Cardiac muscle cell (in vitro differentiated cells and primary cell): ENCODE results near the gene FGFR3. TPM values are rescaled to one million over a fixed set of nuclear protein-coding genes. Genes with fewer than 3 reads are reported as not detected.
"Not testable (repeated sequence)": the region's sequence is repeated elsewhere in the genome, so short reads cannot be mapped to it uniquely, and the experiment has no call there.

Experiments
- DNase-seq, 2 donors: peaks; one replicate each; pipeline versions ENCODE4 v3.0.0 to v3.0.0-alpha.2; 2010 to 2017; ENCODE audit warnings: low read depth in 1 of 2, low spot score in 1 of 2
- H3K27ac ChIP-seq: fragments of 200-600 bp; sonication (generic); 2 replicates; pipeline ENCODE4 v1.5.1; 2016
- H3K27me3 ChIP-seq: fragments of 200-600 bp; sonication (generic); 2 replicates; pipeline ENCODE4 v1.6.0; 2016; ENCODE audit warnings: control low read depth
- H3K36me3 ChIP-seq: fragments of 200-600 bp; sonication (generic); 2 replicates; pipeline ENCODE4 v1.5.1; 2016; ENCODE audit warnings: control low read depth
- H3K4me1 ChIP-seq: fragments of 200-600 bp; sonication (generic); 2 replicates; pipeline ENCODE4 v1.8.1; 2017; ENCODE audit warnings: low read depth, mild to moderate bottlenecking, mixed run types
- H3K4me3 ChIP-seq: fragments of 200-600 bp; sonication (generic); 2 replicates; pipeline ENCODE4 v1.5.1; 2016; ENCODE audit warnings: mild to moderate bottlenecking
- H3K9me3 ChIP-seq: fragments of 200-600 bp; sonication (generic); 2 replicates; pipeline ENCODE4 v1.5.1; 2017; ENCODE audit warnings: low read depth, mild to moderate bottlenecking, control low read depth
- CTCF ChIP-seq: IDR thresholded peaks from 2 replicates; pipeline ENCODE4 v1.5.1; 2012; ENCODE audit warnings: low read depth, mild to moderate bottlenecking, low read length
- polyA plus RNA-seq: library from polyadenylated mRNA; unstranded; fragments of >200 nt; fragmentation: Nextera tagmentation; extraction: Ambion mirVana; gene quantifications from 2 replicates; pipeline ENCODE4 v1.2.1, GENCODE V29; 2016
- total RNA-seq: library from RNA; depleted of rRNA; stranded (reverse); fragments of >200 nt; gene quantifications from 2 replicates; pipeline ENCODE4 v1.2.3, GENCODE V29; 2016

Gene FGFR3
- total and polyA plus RNA-seq, 2 experiments from 2014 or later: 39.2 to 47.3 TPM

DNA sequence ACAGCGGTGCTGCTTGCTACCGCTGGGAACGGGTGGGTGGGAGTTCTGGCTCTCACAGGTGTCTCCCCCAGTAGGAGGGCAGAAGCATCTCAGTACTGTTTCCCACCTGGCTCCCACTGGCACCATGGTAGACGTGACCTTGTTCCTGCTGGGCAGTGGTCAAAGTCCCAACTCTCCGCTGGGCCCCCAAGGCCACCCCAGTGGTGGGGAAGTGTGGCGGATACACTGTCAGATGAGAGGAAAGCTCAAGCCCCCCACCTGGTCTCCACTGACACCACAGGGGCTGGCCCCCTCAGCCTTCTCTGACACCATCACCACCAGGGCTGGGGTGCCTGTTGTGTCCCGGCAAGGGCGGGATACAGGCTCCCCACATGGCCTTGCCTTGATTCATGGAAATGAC, 38.2 kb downstream of the FGFR3 start:
- Histone ChIP-seq H3K36me3 (peaks cover 10% of the 10 kb centered on the region), H3K9me3 (no peaks in the 10 kb centered on the region), H3K4me3 (no peak overlapping the region), H3K4me1 (peaks cover 7% of the 10 kb centered on the region), H3K27me3 (no peaks in the 10 kb centered on the region), H3K27ac (no peak overlapping the region)
- DNase-seq: no peak
- no peak for TF ChIP-seq CTCF

GRCh38 chr4:1832690-1833089, 39.6 kb downstream of the FGFR3 start:
- no peaks in the 10 kb centered on the region for H3K9me3 ChIP-seq
- H3K4me1 ChIP-seq: peaks cover 7% of the 10 kb centered on the region
- DNase-seq: no peak
- H3K27ac ChIP-seq: no peak overlapping the region
- H3K27me3 ChIP-seq: no peaks in the 10 kb centered on the region
- TF ChIP-seq CTCF: no peak
- H3K36me3 ChIP-seq: peaks cover 10% of the 10 kb centered on the region
- no peak overlapping the region for H3K4me3 ChIP-seq

GRCh38 chr4:1833307-1834046, 40.4 kb downstream of the FGFR3 start:
- Histone ChIP-seq H3K4me1 (peaks cover 7% of the 10 kb centered on the region), H3K36me3 (peaks cover 10% of the 10 kb centered on the region), H3K4me3 (no peak overlapping the region), H3K27ac (peak overlapping the region; percentile 79), H3K9me3 (no peaks in the 10 kb centered on the region), H3K27me3 (no peaks in the 10 kb centered on the region)
- no peak for TF ChIP-seq CTCF
- DNase-seq: no peak

- no peaks in the 10 kb centered on the region for H3K9me3 ChIP-seq
- TF ChIP-seq CTCF: no peak
- peaks cover 14% of the 10 kb centered on the region for H3K36me3 ChIP-seq
- H3K27ac ChIP-seq: peak overlapping the region; percentile 79
- peaks cover 7% of the 10 kb centered on the region for H3K4me1 ChIP-seq
- peak in 1 of 2 donors; percentile 25 for DNase-seq
- H3K4me3 ChIP-seq: no peak overlapping the region
- no peaks in the 10 kb centered on the region for H3K27me3 ChIP-seq
Measured at GRCh38 chr4:1834047-1834775, 41.1 kb downstream of the FGFR3 start.

- H3K36me3 ChIP-seq: peaks cover 20% of the 10 kb centered on the region
Measured at GRCh38 chr4:1835836-1836235, 42.7 kb downstream of the FGFR3 start.

GRCh38 chr4:1836650-1837049, 43.6 kb downstream of the FGFR3 start:
- Histone ChIP-seq H3K9me3 (no peaks in the 10 kb centered on the region), H3K4me3 (no peak overlapping the region), H3K36me3 (peaks cover 14% of the 10 kb centered on the region), H3K4me1 (peaks cover 7% of the 10 kb centered on the region), H3K27me3 (no peaks in the 10 kb centered on the region), H3K27ac (no peak overlapping the region)
- TF ChIP-seq CTCF: no peak
- no peak for DNase-seq

More at GRCh38 chr4:1835836-1836235, 42.7 kb downstream of the FGFR3 start:
- H3K27me3 ChIP-seq, H3K4me1 ChIP-seq, H3K9me3 ChIP-seq, DNase-seq, H3K27ac ChIP-seq, H3K4me3 ChIP-seq: not testable (repeated sequence)
